Endothelial cell of umbilical vein (primary cell): ENCODE results near the gene MCHR1. TPM values are rescaled to one million over a fixed set of nuclear protein-coding genes. Genes with fewer than 3 reads are reported as not detected.

Experiments used
- BruUV-seq: library from RNA; stranded (reverse); fragments of 400-500 nt; replicated peaks from 2 replicates; lab custom pipeline; 2021; lab: Mats Ljungman, UMichigan
- CTCF ChIA-PET: fragments of 300-600, 350-600 bp; sonication (Branson Sonifier 250); formaldehyde crosslinking; loops from one replicate; lab custom pipeline; 2021; ENCODE audit warnings: antibody characterized with exemption, inconsistent platforms; lab: Charles Lee
- POLR2A ChIA-PET: fragments of 300-600, 350-600 bp; sonication (Branson Sonifier 250); formaldehyde crosslinking; loops from one replicate; lab custom pipeline; 2021; ENCODE audit warnings: antibody characterized with exemption, inconsistent platforms; lab: Charles Lee
- DNase-seq: peaks from one replicate; pipeline ENCODE4 v3.0.0-alpha.2; 2011; ENCODE audit warnings: low read depth, low spot score
- FAIRE-seq: peaks from 2 replicates; lab custom pipeline; 2011; peaks lifted over from hg19 to GRCh38; lab: Jason Lieb, UNC
- H2AFZ ChIP-seq: 2 replicates; pipeline ENCODE4 v1.6.0; 2012; ENCODE audit warnings: low read depth, low read length, control low read depth, inconsistent platforms
- H3K27ac ChIP-seq: 2 replicates; pipeline ENCODE4 v1.5.1; 2011; ENCODE audit warnings: low read depth, mild to moderate bottlenecking, control low read depth, low read length, moderate library complexity; ENCODE audit not compliant: insufficient read depth
- H3K27me3 ChIP-seq, 2 experiments: 2 replicates each; pipeline versions ENCODE4 v1.6.0 to v1.6.1; 2011; ENCODE audit warnings: low read length in 2 of 2, mixed read lengths in 1 of 2; ENCODE audit not compliant: control insufficient read depth in 2 of 2, insufficient read depth in 2 of 2
- H3K36me3 ChIP-seq, 2 experiments: 2 replicates in 1 of 2; 3 replicates in 1 of 2; pipeline ENCODE4 v1.5.1; 2011; ENCODE audit warnings: low read length in 2 of 2, mild to moderate bottlenecking in 1 of 2, moderate library complexity in 1 of 2; ENCODE audit not compliant: control insufficient read depth in 2 of 2, insufficient read depth in 2 of 2; ENCODE audit errors: extremely low read depth in 1 of 2
- H3K4me1 ChIP-seq: 3 replicates; pipeline ENCODE4 v1.5.1; 2011; ENCODE audit warnings: mild to moderate bottlenecking, low read length; ENCODE audit not compliant: control insufficient read depth, insufficient read depth; ENCODE audit errors: extremely low read depth
- H3K4me2 ChIP-seq: 2 replicates; pipeline ENCODE4 v1.6.1; 2011; ENCODE audit warnings: low read length, control low read depth, mixed read lengths; ENCODE audit not compliant: insufficient read depth
- H3K4me3 ChIP-seq, 3 experiments: fragments of 200-600 bp in 1 of 3; sonication (generic), shearing (Covaris generic) in 1 of 3; replicated peaks in 1 of 3; 2 replicates each; pipeline ENCODE4 v1.5.1; 2011 to 2016; ENCODE audit warnings: control low read depth in 3 of 3, low read length in 3 of 3, mild to moderate bottlenecking in 2 of 3, inconsistent platforms in 1 of 3, low read depth in 1 of 3, moderate library complexity in 1 of 3; ENCODE audit not compliant: insufficient read depth in 1 of 3
- H3K79me2 ChIP-seq: 2 replicates; pipeline ENCODE4 v1.6.0; 2012; ENCODE audit warnings: low read length, inconsistent platforms; ENCODE audit not compliant: control insufficient read depth, insufficient read depth
- H3K9ac ChIP-seq: replicated peaks from 2 replicates; pipeline ENCODE3; 2011; ENCODE audit warnings: low read length, control low read depth; ENCODE audit not compliant: insufficient read depth; ENCODE audit errors: extremely low read depth
- H3K9me1 ChIP-seq: replicated peaks from 3 replicates; pipeline ENCODE4 v1.6.0; 2011; ENCODE audit warnings: mild to moderate bottlenecking, low read length; ENCODE audit not compliant: control insufficient read depth, insufficient read depth; ENCODE audit errors: extremely low read depth
- H3K9me3 ChIP-seq: replicated peaks from 2 replicates; pipeline ENCODE4 v1.5.1; 2012; ENCODE audit warnings: low read length, inconsistent platforms; ENCODE audit not compliant: control insufficient read depth, insufficient read depth
- H4K20me1 ChIP-seq: replicated peaks from 2 replicates; pipeline ENCODE3; 2011; ENCODE audit warnings: mild to moderate bottlenecking, low read length; ENCODE audit not compliant: control insufficient read depth, insufficient read depth; ENCODE audit errors: extremely low read depth
- CTCF ChIP-seq, 2 donors: IDR thresholded peaks; 1 replicate in 1 of 2; 2 replicates in 1 of 2; pipeline ENCODE4 v1.5.1; 2011; ENCODE audit warnings: low read length in 2 of 2, mild to moderate bottlenecking in 2 of 2, moderate library complexity in 2 of 2, control low read depth in 1 of 2, inconsistent platforms in 1 of 2, low read depth in 1 of 2; ENCODE audit not compliant: insufficient read depth in 1 of 2; ENCODE audit errors: extremely low read depth in 1 of 2
- EZH2 ChIP-seq: IDR thresholded peaks from 2 replicates; pipeline ENCODE4 v1.6.1; 2012; ENCODE audit warnings: borderline replicate concordance, low read depth, mild to moderate bottlenecking, moderate library complexity, low read length, inconsistent platforms; ENCODE audit not compliant: severe bottlenecking
- FOS ChIP-seq: IDR thresholded peaks from 2 replicates; pipeline ENCODE4 v1.6.1; 2011; ENCODE audit warnings: mild to moderate bottlenecking, low read length, moderate library complexity, borderline replicate concordance; ENCODE audit not compliant: insufficient read depth
- GATA2 ChIP-seq: IDR thresholded peaks from 2 replicates; pipeline ENCODE4 v1.7.0; 2011; ENCODE audit warnings: low read depth, mild to moderate bottlenecking, moderate library complexity, mixed read lengths, low read length; ENCODE audit not compliant: insufficient read length, insufficient read depth
- JUN ChIP-seq: IDR thresholded peaks from 2 replicates; pipeline ENCODE4 v1.6.1; 2011; ENCODE audit warnings: borderline replicate concordance, low read depth; ENCODE audit not compliant: insufficient read length, insufficient read depth
- MAX ChIP-seq: IDR thresholded peaks from 2 replicates; pipeline ENCODE4 v1.6.1; 2011; ENCODE audit not compliant: insufficient read depth, insufficient read length
- MYC ChIP-seq: IDR thresholded peaks from one replicate; pipeline ENCODE4 v1.6.1; 2011; ENCODE audit warnings: mild to moderate bottlenecking, low read depth, low read length
- POLR2A ChIP-seq: IDR thresholded peaks from 2 replicates; pipeline ENCODE4 v1.6.1; 2012; ENCODE audit warnings: low read depth, mild to moderate bottlenecking, control low read depth, low read length
- POLR2AphosphoS5 ChIP-seq: IDR thresholded peaks from 2 replicates; pipeline ENCODE4 v1.6.1; 2012; ENCODE audit warnings: low read depth, mild to moderate bottlenecking, control low read depth, low read length, moderate library complexity; ENCODE audit not compliant: insufficient read depth
- dilution Hi-C: fragments of 300-500 bp; cut with MboI; formaldehyde crosslinking; loops from one replicate; pipeline ENCODE4 v1.15.0; 2019; ENCODE audit warnings: low sequenced_read_pairs; ENCODE audit not compliant: extremely low pct_ligation_motif_present
- intact Hi-C: fragments of 100-400 bp; cut with micrococcal nuclease; formaldehyde crosslinking; loops from one replicate; pipeline ENCODE4 v1.10.0; 2022
- polyA plus RNA-seq, 4 experiments: library from polyadenylated mRNA; depleted of rRNA in 3 of 4; stranded (reverse) in 3 of 4; unstranded in 1 of 4; fragments of >200 nt; gene quantifications; 2 replicates each; pipeline versions ENCODE4 v1.2.1 to v1.2.3, GENCODE V29; 2011 to 2012; ENCODE audit warnings: missing spikeins in 1 of 4
- total RNA-seq: library from RNA; stranded (reverse); gene quantifications from 2 replicates; pipeline ENCODE4 v1.2.3, GENCODE V29; 2021

The MCHR1 gene
- total and polyA plus RNA-seq, 2 donors (not counting 3 experiments of a cell fraction or from before 2014, with no cell fraction given): not detected

- Histone ChIP-seq H3K9ac (no peak overlapping the region), H3K79me2 (no peaks in the 10 kb centered on the region), H3K4me3 (no peak overlapping the region), H3K27me3 (peaks cover 4 to 7% of the 10 kb centered on the region in 2 experiments), H2AFZ (no peak overlapping the region), H4K20me1 (no peaks in the 10 kb centered on the region), H3K4me2 (no peak overlapping the region), H3K4me1 (peaks cover under 1% of the 10 kb centered on the region), H3K36me3 (no peaks in the 10 kb centered on the region), H3K27ac (no peak overlapping the region), H3K9me1 (no peaks in the 10 kb centered on the region), H3K9me3 (no peaks in the 10 kb centered on the region)
- no TSS peak for BruUV-seq
- DNase-seq (no peak), FAIRE-seq (no peak)
- ChIA-PET CTCF (interaction anchor here (0.8 to 6.0 kb wide), 6 partner anchors 9 to 214 kb away, joined by 3 to 189 read pairs (median 3); no protein-coding TSS in a partner anchor), POLR2A (no interaction called here)
- TF ChIP-seq CTCF (IDR thresholded peaks at IDR 0.05; ENCODE audit: extremely low read depth in 1 of 2, insufficient read depth in 1 of 2, low read depth in 1 of 2, low read length in 2 of 2) (no peak), EZH2 (no peak), JUN (no peak), MAX (no peak), GATA2 (no peak), POLR2AphosphoS5 (no peak), POLR2A (no peak), MYC (no peak), FOS (no peak)
- intact Hi-C loops (no loop called here), dilution Hi-C loops (no loop called here)
These were observed 6.1 kb downstream of the MCHR1 start for GRCh38 chr22:40685406-40685805.
